CD4-positive, alpha-beta T cell treated with Interleukin-4 for 1 hour (primary cell): ENCODE measurements around the gene B4GALNT3.

ENCODE experiments used
- DNase-seq, 2 donors: peaks; one replicate each; pipeline ENCODE4 v3.0.0-alpha.2; 2020 to 2022

Gene B4GALNT3

GRCh38 chr12:602700-603068 is 142.9 kb downstream of the B4GALNT3 start:
- DNase-seq, result no peak

- no peak for DNase-seq
These were observed 145.2 kb downstream of the B4GALNT3 start for GRCh38 chr12:604956-605355.

GRCh38 chr12:607541-608001 is 147.8 kb downstream of the B4GALNT3 start:
- no peak for DNase-seq

- DNase-seq, result no peak
These were observed 148.7 kb downstream of the B4GALNT3 start for GRCh38 chr12:608413-608812.

- DNase-seq, result no peak
These were observed 149.2 kb downstream of the B4GALNT3 start for GRCh38 chr12:608921-609320.

GRCh38 chr12:611721-612120 is 152.0 kb downstream of the B4GALNT3 start:
- no peak for DNase-seq

GRCh38 chr12:612293-612692 is 152.6 kb downstream of the B4GALNT3 start:
- no peak for DNase-seq

GRCh38 chr12:612886-613285 is 153.1 kb downstream of the B4GALNT3 start:
- DNase-seq, result no peak
